Measurements from ENCODE around the gene FRMD3.

Gene FRMD3

DNA sequence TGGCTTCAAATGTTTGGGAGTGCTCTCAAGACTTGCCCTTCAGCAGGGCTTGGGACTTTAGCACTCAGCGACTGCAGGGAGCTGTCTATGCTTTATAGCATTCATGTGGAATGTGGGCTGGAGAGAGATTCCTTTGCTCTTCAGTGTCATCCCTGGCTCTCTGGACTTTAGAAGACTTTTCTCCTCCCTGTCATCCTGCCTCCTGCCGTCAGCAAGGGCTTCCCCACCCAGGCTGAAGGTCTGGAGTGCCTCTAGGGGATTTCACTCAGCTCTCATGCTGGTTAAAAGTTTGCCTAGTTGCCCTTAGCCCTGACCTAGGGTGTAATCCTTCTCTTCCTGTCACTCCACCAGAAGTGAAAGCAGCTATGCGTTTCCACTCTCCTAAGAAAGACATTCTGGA, 210.9 kb downstream of the FRMD3 start:
- no peak for DNase-seq

DNA sequence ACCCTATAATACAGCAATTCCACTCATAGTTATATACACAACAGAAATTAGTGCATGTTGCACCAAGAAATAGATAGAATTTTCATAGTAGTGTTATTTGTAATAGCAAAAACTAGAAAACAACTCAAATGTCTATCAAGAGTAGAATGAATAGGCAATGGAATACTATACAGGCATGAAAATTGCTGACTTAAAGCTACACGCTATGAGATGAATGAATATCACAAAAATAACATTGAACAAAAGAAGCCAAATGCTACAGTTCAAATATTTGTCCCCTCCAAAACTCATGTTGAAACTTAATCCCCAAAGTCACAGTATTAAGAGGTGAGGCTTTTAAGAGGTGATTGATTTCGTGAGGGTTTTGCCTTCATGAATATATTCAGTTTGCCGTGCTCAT, 215.1 kb downstream of the FRMD3 start:
- no peak for DNase-seq

DNA sequence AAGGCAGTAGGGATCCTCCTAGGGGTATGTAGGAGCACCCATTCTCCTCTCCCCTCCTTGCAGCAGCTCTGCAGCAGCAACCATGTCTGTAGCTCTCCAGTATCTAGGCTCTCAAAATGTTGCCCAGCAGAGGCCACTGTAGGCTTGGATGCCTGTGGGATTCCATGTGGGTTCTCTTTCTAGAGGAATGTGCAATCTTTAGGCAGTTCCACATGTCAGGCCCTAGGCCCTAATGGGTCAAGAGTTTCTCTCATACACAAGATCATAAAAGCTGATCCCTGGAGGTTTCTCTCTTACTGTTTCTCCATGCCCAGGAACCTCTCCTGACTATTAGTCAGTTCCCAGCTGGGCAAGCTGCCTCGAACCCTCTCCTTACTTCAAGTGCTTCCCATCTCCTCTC, 215.8 kb downstream of the FRMD3 start:
- DNase-seq = no peak

DNA sequence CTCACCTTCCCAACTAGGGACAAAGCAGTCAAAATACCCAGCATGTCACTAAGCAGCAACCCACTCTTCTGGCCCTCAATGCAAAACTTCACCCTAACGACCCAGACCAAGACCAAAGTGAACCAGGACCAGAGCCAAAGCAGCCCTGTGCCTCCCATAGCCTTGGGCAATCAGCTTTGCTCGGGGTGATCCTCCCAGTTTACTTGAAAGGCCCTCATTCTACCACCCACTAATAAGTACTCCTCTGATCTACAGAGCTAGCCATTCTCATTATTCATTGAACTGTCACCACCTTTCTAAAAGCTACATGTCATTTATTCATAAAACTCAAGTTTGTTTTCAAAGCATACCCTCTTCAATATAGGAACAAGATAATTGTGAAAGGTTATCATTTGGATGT, 221.0 kb downstream of the FRMD3 start:
- DNase-seq = no peak

DNA sequence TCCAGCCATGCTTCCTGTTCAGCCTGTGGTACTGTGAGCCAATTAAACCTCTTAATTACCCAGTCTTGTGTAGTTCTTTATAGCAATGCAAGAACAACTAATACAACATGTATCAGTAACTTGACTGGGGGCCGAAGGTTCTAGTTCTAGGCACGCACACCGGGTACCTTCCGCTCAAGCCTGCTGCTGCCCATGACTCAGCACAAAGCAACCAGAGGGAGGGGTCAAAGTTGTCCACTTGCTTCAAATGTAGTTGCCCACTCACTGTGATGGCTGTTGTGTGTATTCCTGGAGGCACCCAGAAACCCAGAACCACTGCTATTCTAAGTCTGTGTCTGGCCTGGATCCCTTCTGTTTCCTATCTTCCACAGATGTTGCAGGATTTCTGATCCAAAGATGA, 222.6 kb downstream of the FRMD3 start:
- DNase-seq = no peak

DNA sequence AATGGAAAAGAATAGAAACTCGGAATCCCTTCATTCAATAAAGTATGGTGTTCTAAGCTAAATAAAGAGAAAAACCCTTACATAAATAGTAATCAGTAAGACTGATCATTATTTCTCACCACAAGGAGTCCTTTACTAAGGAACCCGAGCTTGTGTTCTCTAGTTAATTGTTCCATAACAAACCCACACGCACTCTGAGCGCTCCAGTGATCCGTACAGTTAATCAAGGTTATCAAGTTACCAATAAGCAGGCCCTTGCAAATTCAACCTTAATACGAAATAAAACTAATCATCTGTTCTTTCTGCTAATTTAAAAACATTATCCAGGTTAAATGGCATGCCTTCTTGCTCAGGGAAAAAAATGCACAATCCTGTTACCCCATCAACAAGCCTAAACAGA, 224.4 kb downstream of the FRMD3 start:
- no peak for DNase-seq

DNA sequence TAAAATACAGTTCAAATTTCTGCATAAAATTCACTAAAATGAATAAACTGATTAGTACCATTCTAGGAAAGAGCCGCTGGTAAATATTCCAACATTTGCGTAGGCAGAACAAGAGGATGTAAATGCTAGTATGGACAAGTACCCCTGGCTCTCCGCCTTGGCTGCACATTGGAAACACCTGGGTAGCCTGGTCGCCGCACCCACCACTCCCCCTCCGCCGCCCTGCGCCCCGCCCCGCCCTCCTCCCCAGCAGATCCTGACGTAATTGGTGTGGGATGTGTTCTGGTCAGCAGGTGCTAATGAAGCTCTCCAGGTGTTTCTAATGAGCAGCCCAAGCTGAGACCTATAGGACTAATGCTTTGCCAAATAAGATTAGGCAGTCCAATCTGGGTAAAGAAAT, 225.7 kb downstream of the FRMD3 start:
- no peak for DNase-seq

DNA sequence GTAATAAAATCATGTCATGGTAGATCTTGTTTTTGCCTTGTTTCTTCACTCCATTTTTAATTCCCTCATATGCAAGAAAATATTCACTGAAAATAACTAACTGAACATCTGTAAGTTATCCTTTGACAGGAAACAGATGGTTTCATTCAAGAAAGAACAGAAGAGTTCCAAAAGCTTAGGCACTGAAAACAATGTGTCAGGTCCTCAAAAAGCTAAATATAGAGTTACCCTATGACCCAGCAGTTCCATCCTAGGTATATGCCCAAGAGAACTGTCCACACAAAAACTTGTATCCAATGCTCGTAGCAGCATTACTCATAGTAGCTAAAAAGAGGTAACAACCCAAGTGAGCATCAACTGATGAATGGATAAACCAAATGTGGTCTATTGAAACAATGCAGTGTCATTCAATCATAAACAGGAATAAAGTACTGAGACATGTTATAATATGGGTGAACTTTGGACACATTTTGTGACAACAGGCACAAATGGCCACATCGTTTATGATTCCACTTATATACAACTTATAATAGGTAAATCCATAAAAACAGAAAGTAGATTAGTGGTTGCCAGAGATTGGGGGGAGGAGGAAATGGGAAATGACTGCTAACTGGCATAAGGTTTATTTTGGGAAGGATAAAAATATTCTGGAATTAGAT, 231.0 kb downstream of the FRMD3 start:
- DNase-seq = no peak

DNA sequence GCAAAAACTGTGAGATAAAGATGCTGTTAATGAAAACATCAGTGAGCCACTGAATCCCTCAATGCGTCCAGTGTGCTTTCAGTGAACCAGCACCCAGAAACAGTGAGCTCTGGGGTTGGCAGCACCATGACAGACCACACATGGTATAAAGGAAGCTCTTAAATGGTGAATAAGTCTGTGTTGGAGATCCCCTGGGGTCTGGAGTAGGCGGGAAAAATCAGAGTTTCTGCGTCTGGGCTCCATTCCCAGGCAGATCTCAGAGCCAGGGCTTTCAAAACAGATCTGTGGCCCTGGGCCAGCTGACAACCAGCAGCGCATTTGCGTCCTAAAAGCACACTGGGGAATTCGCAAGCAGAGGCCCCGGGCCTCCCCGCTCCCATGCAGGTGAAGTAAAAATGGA, 233.5 kb downstream of the FRMD3 start:
- no peak for DNase-seq

DNA sequence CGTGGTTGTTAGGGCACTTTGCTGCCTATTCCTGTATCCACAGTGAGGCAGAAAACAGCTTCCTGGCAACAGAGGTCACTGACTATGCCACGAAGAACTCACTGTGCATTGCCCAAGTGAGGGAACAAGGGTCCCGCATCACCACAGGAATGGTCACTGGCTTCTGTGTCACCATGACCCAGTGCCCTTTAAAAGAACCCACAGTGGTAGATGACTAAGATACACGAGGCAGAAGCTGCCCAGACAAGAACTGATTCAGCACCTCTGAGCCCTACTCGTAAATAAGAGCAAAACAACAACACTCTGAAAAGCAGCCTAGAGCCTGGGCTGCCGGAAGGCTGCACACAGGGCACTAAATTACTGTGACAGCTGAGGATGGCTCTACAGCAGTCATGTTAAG, 238.6 kb downstream of the FRMD3 start:
- no peak for DNase-seq

DNA sequence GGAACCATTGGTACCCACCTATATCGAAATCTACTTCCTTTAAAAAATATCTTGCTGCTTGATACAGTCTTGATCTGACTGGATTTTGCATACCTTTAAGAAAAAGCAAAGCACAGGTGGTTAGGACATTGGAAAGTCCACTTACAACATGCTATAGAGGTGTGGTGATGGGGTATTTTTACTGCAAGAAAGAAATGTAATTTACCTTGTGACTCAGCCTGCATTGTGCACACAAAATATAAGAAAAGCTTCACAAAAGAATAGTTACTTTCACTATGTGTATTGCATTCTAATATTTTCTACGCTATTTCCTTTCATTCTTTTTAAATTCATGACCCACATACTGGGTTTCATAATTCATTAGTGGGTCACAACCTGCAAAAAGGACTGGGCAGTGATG, 239.1 kb downstream of the FRMD3 start:
- DNase-seq = no peak

DNA sequence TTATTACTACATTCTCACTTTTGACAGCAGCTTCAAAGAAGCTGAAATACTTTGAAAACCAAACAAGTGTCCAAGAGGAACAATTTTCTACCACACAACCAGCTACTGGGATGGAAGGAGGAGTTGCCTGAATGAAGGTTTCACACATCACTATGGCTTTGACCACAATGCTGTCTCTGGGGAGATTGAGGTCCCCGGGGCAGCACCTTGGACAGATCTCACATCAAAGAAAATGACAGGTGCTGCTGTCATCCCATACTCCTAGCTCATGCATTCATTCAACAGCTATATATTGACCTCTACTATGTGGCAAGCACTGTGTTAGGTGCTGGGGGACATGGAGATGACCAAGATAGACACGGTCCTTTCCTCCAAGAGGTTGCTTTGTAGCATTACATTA, 242.1 kb downstream of the FRMD3 start:
- DNase-seq = no peak

DNA sequence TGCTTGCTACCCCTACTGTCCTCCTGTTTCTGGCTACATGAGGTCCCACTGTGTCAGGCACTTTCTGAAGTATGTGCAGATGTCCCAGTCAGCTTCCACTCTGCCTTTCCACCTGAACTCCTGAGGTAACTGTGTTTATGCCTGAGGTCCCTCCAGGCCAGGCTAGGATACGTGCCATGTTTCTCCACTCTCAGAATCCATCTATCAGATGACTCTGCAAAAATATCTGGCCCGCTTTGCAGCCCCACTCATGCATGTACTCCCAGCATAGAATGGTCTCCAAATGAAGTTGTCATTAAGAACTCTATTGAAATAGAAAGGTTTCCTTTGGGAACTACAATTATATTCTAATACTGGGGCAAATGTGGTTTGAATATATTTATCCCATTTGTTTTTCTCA, 243.4 kb downstream of the FRMD3 start:
- DNase-seq = no peak

DNA sequence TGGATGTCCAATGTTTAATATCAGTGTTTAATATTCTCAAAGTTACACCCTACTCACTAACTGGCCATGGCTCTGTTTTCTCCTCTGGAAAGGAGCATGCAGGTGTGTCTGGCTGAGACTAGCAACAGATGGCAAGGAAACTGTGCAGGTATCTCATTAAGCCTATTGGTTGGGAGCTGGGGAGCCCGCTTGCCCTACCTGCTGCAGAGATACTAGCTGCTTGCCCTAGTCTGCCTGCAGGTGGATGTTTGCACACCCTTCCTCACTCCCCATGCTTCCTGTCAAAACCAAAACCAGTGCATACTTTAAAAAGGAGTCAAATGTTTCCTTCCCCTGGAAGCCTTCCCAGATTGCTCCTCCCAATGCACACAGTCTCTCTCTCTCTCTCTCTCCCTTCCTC, 247.0 kb downstream of the FRMD3 start:
- DNase-seq = no peak

DNA sequence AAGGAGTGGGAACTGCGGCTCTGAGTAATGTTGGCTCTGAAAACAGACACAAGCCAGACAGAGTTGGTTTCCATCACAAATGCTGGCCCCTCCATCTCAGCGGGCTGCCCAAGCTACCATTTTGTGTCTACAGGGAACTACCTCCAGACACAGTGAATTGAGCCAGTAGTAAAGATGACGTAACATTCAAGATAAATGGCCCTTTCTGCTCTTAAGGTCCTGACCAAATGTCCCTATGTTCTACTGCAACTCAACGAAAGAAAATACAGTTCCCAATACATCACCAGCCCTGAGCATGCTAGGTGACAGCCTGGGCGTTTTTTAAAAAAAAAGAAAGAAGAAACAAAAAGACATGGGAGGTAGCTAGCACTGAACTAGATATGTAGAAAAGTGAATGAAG, 247.5 kb downstream of the FRMD3 start:
- no peak for DNase-seq

DNA sequence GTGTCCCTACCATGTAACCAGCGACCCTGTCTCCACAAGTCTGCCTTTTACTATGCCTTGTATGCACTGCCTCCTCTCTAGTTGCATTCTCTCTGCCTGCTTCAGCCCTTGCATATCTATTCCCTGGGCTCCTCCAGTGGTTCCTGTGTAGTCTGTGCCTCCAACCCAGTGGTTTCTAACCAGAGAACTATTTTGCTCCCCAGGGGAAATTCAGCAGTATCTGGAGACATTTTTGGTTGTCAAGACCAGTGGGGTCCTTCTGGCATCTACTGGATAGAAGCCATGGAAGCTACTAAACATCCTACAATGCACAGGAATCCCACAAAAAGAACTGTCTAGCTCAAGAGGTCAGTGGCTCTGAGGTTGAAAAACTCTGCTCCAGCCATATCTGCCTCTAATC, 251.2 kb downstream of the FRMD3 start:
- DNase-seq = no peak

DNA sequence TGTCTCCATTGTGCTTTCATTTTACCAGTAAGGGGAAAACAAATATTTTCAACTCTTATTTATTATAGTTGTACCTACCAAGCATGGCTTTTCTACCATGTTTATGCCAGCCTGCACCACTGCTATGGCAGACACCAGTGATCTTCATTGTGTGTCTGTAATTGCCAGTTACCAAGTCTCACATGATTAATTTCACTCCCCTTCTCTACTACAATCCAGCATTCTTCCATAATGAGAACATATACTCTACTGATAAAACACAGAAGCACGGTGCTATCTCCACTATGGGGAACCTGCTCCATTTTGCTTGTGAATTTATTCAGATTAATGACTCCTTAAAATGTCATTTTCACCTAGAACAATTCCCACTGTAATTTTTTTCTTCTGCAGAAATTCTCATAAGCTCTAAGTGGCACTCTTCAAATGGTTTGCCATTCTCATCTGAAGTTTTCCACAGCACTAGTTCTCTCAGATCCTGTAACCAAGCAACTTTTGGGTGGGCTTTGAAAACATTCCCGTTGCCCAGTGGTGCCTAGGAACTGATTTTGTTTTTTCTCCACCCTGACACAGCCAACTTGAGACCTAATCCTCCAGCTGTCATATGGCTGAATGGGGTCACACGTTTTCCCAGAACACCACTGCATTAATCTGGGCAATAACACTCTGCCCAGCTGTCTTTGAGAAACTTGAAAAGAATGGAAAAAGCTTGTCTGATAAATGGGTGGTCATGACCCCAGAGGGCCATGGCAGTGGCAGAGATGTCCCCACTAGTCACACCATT, 252.6 kb downstream of the FRMD3 start:
- DNase-seq = no peak

DNA sequence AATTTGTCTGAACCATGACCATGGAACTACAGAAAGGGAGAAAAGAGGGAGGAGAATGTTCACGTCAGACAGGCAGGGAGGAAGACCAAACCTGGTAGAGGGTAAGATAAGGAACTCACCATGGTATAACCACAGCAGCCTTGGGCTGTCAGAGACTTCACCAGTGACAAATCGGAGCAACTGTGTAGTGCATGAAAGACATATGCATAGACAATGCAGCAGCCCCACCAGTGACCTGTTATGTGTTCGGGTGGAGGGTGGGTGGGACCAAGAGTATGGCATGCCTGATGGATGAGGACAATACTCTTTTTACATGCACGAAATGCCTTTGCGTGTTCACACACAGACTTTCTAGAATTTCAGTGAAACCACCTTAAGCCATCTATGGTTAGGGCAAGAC, 253.5 kb downstream of the FRMD3 start:
- no peak for DNase-seq

DNA sequence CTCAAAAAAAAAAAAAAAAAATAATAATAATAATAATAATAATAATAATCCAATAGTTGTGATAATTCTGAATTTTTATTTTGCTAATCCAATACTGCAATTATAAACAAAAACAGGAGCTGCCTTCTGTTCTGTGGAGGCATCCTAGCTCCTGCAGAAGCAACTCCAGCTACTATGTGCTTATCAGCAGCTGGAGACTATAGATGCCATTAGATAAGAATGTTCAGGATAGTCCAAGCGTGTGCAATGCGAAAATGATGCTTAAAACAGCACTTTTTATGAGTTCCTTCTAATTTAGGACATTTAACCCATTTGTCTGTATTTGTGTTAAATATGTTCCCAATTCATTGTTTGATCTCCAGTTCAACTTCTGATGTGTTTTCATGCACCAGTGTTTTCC, 254.7 kb downstream of the FRMD3 start:
- no peak for DNase-seq

DNA sequence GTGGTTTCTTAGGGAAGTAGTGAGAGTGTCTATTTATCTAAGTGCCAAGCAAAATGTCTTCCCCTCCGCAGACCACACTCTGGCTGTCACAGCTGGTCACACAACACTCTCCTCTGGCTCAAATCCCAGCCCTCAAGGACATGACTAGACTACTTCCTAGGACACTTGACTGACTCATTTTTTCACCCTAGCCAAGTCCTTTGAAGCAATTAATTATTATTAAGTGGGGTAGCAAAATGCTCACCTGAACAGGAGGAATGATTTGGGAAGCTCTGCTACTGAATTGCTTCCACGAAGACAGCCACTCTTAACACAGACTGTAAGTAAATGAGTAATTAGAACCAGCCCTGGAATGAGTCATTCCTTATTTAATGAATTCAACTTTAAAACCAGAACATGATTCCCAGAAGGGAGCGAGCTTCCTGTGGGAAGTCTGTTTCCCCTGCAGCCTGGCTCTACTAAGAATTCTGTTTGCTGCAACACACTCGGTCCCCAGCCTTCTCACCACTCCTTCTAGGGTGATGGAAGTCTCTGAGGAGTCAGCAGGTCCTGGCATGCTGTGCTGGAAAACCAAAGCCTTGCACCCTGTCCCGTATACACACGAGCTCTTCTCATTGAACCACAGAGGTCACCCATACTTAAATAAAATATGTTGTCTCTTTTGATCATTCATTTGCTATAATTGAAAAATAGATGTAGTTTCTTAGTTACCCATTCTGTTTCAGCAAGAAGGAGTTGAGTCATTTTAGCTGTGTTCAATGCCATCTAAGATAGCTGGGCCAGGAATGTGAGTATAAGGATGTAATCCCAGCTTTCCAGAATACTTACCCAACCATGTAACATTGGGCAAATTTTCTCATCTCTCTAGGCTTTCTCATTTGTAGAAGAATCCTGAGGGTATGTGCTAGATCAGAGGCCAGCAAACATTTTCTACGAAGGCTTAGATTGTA, 256.6 kb downstream of the FRMD3 start:
- no peak for DNase-seq

DNA sequence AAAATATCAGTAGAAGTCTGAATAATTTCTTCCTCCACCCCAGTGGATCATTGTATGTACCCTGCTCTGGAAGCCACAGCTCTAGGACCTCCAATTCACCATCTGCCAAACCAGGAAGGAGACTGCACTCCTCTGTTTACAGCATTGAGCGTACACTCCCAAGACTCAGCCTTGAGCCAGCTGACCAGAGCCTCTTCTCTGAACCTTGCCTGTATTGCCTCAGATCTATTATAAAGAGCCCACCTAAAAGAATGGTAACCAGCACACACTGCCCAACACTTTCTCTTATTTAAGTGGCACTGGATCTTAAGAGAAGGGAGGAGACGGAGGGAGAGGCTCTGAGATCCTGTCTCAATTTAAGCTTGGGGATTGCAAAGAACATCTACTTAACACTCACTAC, 257.4 kb downstream of the FRMD3 start:
- DNase-seq = no peak

DNA sequence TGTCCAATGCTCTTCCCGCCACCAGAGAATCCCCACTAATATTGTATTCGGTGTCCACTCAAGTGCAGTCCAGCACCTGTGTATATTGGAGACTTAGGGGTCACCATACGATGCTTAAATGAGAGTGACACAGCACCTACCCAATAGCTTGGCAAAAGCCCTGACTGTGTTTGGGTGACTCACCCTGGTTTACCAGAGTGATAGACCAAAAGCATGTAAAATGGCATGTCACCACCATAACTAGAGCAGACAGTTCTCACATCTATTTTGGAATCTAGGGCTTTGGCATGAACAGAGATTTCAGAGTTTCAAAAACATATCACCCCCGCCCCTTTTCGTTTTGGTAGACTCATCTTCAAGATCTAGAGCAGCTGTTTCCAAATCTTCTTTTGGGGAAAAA, 257.9 kb downstream of the FRMD3 start:
- DNase-seq = no peak

DNA sequence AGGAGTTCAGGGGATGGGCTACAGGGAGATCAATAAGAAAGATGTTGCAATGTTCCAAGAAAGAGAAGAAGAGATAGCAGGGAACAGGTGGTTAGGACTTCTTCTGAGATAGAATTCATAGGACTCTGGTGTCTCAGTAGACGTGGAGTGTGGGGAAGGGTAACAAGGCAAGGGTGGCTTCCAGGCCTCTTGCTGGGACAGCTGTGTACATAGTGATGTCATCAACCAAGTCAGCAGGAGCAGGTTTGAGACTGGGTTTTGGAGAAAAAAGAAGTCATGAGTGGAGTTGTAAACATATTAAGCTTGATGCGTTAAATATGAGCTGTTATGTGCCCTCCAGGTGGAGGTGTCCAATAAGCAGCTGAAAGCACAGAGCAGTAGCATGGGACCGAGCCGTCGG, 263.4 kb downstream of the FRMD3 start:
- DNase-seq = no peak

DNA sequence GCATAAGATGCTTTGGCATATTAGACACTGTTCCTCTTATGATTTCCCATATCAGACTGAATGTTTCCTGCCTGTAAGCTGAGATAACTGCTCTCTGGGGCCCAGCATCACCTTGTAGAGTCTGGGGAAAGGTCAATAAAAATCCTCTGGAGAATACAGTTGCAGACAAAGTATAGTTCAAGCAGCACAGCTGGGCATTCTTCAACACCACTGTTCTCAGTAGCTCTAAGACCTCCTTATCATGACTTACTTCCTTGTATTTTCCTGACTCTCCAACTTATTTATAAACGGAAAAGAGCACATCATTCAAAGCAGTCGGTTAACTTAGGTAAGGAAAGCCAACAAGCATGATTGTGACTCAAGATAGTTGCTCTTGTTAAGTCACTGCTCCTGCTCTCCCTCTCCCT, 266.5 kb downstream of the FRMD3 start:
- no peak for DNase-seq
